Measurements from ENCODE around the gene TM2D3. TPM values are rescaled to one million over a fixed set of nuclear protein-coding genes. Genes with fewer than 3 reads are reported as not detected.

TM2D3 gene
- total and polyA plus RNA-seq, 12 donors: 18.4 to 75.4 (median 46.8) TPM

DNA sequence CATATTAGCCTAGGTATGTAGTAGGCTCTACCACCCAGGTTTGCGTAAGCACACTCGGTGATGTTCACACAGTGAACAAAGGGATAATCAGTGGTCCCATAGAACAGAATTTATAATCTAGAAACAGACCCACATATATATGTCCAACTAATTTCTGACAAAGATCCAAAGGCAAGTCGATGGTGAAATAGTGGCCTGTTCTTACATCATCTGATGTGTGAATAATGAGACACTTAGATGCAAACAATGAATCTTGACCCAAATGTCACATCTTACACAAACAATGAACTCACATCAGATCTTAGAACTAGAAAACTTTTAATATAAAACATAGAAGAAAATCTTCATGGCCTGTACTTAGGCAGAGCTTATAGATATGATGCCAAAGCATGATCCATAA, 17.6 kb upstream of the TM2D3 start:
- WGBS, 4 donors: 94 to 100% (median 97%) methylated on average over 3 of the region's 3 CpGs
- Histone ChIP-seq H3K27ac (no peak overlapping the region), H3K36me3 (replicated peaks in 1 of 2) (peaks cover 0 to 23% of the 10 kb centered on the region in 2 donors), H3K27me3 (no peaks in the 10 kb centered on the region), H3K9me3 (replicated peaks in 1 of 3) (no peaks in the 10 kb centered on the region), H3K4me1 (replicated peaks in 1 of 2) (no peaks in the 10 kb centered on the region), H3K4me3 (no peak overlapping the region)
- no peak for DNase-seq
- intact Hi-C loops (cut with DNase I): no loop called here
- TF ChIP-seq POLR2A (IDR thresholded peaks at IDR 0.05): no peak

DNA sequence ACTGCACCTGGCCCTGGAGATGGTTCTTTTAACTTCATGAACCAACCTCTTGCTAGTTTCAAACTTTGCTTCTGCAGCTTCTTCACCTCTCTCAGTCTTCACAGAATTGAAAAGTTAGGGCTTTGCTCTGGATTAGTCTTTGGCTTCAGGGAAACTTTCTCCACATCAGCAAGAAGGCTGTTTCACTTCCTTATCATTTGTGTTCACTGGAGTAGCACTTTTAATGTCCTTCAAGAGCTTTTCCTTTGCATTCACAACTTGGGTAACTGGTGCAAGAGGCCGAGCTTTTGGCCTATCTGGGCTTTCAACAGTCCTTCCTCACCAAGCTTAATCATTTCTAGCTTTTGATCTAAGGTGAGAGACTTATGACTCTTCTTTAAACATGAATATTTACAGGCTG, 15.7 kb upstream of the TM2D3 start:
- intact Hi-C loops (cut with DNase I): no loop called here
- no peaks in the 10 kb centered on the region for H3K4me1 ChIP-seq (replicated peaks in 1 of 2)
- WGBS, 4 donors: 89 to 94% (median 93%) methylated on average over 1 of the region's 1 CpG
- H3K9me3 ChIP-seq (replicated peaks in 1 of 3): no peaks in the 10 kb centered on the region
- DNase-seq: no peak
- no peak overlapping the region for H3K27ac ChIP-seq
- H3K27me3 ChIP-seq: no peaks in the 10 kb centered on the region
- peaks cover 0 to 7% of the 10 kb centered on the region in 2 donors for H3K36me3 ChIP-seq (replicated peaks in 1 of 2)
- no peak overlapping the region for H3K4me3 ChIP-seq
- TF ChIP-seq, protein P1, sequence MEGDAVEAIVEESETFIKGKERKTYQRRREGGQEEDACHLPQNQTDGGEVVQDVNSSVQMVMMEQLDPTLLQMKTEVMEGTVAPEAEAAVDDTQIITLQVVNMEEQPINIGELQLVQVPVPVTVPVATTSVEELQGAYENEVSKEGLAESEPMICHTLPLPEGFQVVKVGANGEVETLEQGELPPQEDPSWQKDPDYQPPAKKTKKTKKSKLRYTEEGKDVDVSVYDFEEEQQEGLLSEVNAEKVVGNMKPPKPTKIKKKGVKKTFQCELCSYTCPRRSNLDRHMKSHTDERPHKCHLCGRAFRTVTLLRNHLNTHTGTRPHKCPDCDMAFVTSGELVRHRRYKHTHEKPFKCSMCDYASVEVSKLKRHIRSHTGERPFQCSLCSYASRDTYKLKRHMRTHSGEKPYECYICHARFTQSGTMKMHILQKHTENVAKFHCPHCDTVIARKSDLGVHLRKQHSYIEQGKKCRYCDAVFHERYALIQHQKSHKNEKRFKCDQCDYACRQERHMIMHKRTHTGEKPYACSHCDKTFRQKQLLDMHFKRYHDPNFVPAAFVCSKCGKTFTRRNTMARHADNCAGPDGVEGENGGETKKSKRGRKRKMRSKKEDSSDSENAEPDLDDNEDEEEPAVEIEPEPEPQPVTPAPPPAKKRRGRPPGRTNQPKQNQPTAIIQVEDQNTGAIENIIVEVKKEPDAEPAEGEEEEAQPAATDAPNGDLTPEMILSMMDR (IDR thresholded peaks at IDR 0.05): no peak
- TF ChIP-seq POLR2A (IDR thresholded peaks at IDR 0.05): no peak

DNA sequence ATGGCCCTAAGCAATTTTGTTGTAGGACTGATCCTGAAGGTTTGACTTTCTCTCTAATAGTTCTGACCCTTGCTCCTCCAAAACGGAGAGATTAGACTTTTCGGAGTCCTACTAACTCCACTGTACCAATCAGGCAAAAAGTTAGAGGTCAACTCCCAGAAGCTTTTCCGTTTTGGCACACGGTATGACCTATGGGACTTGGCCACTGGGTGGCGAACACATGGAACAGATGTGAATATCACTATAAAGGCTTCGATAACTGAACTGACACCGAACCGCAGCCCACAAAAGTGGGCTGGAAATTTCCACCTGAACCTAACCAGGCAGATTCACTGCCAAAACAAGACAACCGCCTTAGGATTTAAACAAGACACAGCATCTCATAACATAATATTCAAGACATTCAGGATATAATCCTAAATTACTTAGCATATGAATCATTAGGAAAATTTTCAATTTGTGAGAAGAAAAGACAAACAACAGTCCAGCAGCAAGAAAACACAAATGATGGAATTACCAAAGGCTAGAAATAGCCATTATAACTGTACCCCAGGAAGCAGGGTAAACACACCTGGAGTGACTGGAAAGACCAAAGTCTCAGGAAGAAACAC, 12.2 kb upstream of the TM2D3 start:
- H3K27me3 ChIP-seq: no peaks in the 10 kb centered on the region
- no peaks in the 10 kb centered on the region for H3K9me3 ChIP-seq (replicated peaks in 1 of 3)
- no peak overlapping the region for H3K27ac ChIP-seq
- no peak for TF ChIP-seq POLR2A (IDR thresholded peaks at IDR 0.05)
- TF ChIP-seq, protein P1 (IDR thresholded peaks at IDR 0.05): no peak
- intact Hi-C loops (cut with DNase I): no loop called here
- no peaks in the 10 kb centered on the region for H3K36me3 ChIP-seq (replicated peaks in 1 of 2)
- 74 to 84% (median 81%) methylated on average over 9 of the region's 9 CpGs for WGBS, 4 donors
- no peak for DNase-seq
- no peak overlapping the region for H3K4me3 ChIP-seq
- no peaks in the 10 kb centered on the region for H3K4me1 ChIP-seq (replicated peaks in 1 of 2)

DNA sequence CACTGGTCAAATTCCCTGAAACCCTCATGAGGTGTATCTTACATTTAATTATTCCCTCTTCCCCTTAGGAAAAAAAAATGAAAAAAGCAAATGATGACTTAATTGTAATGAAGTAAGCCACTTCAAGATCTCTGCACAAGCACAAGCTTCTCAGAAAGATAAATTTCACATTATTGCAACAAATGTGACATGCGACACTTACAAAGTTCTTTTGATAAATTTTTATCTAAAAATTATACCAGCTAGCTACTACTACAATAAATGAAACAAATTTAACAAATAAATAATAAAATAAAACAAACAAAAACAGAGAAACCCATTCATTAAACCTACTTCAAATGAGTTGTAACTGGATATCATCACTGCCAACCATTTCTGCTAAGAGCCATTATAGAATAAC, 10.0 kb upstream of the TM2D3 start:
- H3K36me3 ChIP-seq (replicated peaks in 1 of 2): no peaks in the 10 kb centered on the region
- H3K4me1 ChIP-seq (replicated peaks in 1 of 2): no peaks in the 10 kb centered on the region
- no peaks in the 10 kb centered on the region for H3K27me3 ChIP-seq
- DNase-seq: no peak
- no peak overlapping the region for H3K4me3 ChIP-seq
- no peak overlapping the region for H3K27ac ChIP-seq
- no peak for TF ChIP-seq POLR2A (IDR thresholded peaks at IDR 0.05)
- TF ChIP-seq, protein P1 (IDR thresholded peaks at IDR 0.05): no peak
- 96 to 100% (median 99%) methylated on average over 1 of the region's 1 CpG for WGBS, 4 donors
- no peaks in the 10 kb centered on the region for H3K9me3 ChIP-seq (replicated peaks in 1 of 3)
- intact Hi-C loops (cut with DNase I): no loop called here

DNA sequence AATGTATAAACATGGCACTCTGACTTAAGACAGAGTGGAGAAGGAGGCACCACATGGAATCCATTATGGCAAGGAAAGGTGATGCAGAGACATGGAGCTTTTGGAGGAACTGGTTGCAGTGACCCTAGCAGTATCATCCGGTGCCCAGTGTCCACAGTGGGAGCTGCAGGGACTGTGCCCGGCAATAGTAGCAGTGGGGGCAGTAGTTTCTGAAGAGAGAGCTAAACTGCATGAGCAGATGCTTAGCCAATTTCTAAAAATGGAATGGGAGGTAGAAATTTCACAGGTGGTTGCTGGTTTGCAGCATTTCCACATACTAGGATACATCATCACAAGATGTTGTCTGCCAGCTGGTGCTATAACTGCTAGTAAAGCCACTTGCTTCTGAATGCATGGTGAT, 7.8 kb upstream of the TM2D3 start:
- intact Hi-C loops (cut with DNase I): no loop called here
- H3K36me3 ChIP-seq (replicated peaks in 1 of 2): no peaks in the 10 kb centered on the region

More for the DNA sequence above, 7.8 kb upstream of the TM2D3 start:
- Histone ChIP-seq H3K9me3 (replicated peaks in 1 of 3) (no peaks in the 10 kb centered on the region), H3K4me1 (replicated peaks in 1 of 2) (no peaks in the 10 kb centered on the region), H3K27me3 (no peaks in the 10 kb centered on the region), H3K27ac (no peak overlapping the region), H3K4me3 (no peak overlapping the region)
- TF ChIP-seq, protein P1 (IDR thresholded peaks at IDR 0.05): no peak
- TF ChIP-seq POLR2A (IDR thresholded peaks at IDR 0.05): no peak
- DNase-seq: no peak
- 94 to 100% (median 96%) methylated on average over 2 of the region's 2 CpGs for WGBS, 4 donors

Measured in adrenal gland (tissue), 12 donors.